KMS-11 (cell line): ENCODE results near the gene CCDC177.

Experiments used
- H2AFZ ChIP-seq: fragments of 200-600 bp; sonication (generic); 2 replicates; pipeline ENCODE4 v1.6.1; 2016; ENCODE audit warnings: antibody characterized with exemption, mixed run types, low read depth
- H3K27ac ChIP-seq: fragments of 200-600 bp; sonication (generic); 2 replicates; pipeline ENCODE4 v1.6.1; 2016; ENCODE audit warnings: mild to moderate bottlenecking, mixed run types
- H3K27me3 ChIP-seq: fragments of 200-600 bp; sonication (generic); 2 replicates; pipeline ENCODE4 v1.6.1; 2017; ENCODE audit warnings: mild to moderate bottlenecking, low read depth, mixed run types, moderate library complexity; ENCODE audit not compliant: insufficient read depth
- H3K36me3 ChIP-seq: fragments of 200-600 bp; sonication (generic); 2 replicates; pipeline ENCODE4 v1.6.1; 2017; ENCODE audit warnings: mild to moderate bottlenecking, mixed run types; ENCODE audit not compliant: insufficient read depth
- H3K4me1 ChIP-seq: fragments of 200-600 bp; sonication (generic); 2 replicates; pipeline ENCODE4 v1.6.1; 2016; ENCODE audit warnings: mild to moderate bottlenecking, low read depth, mixed run types; ENCODE audit not compliant: poor library complexity, severe bottlenecking
- H3K4me2 ChIP-seq: fragments of 200-600 bp; sonication (generic); 2 replicates; pipeline ENCODE4 v1.7.0; 2016; ENCODE audit warnings: mild to moderate bottlenecking, mixed run types
- H3K4me3 ChIP-seq: fragments of 200-600 bp; sonication (generic); IDR thresholded peaks from 2 replicates; pipeline ENCODE4 v1.6.1; 2017; ENCODE audit warnings: low read depth, low read length, mixed read lengths; ENCODE audit not compliant: insufficient read depth
- H3K79me2 ChIP-seq: fragments of 200-600 bp; sonication (generic); 2 replicates; pipeline ENCODE4 v1.6.1; 2016; ENCODE audit warnings: low read depth, mixed run types; ENCODE audit not compliant: insufficient read depth
- H3K9ac ChIP-seq: fragments of 200-600 bp; sonication (generic); 2 replicates; pipeline ENCODE4 v1.6.1; 2016; ENCODE audit warnings: mild to moderate bottlenecking, mixed run types
- H4K20me1 ChIP-seq: fragments of 200-600 bp; sonication (generic); 2 replicates; pipeline ENCODE4 v1.6.1; 2016; ENCODE audit warnings: mild to moderate bottlenecking, mixed run types; ENCODE audit not compliant: insufficient read depth
- TF ChIP-seq, protein P1 (sequence below): fragments of 200-600 bp; sonication (generic); conservative IDR thresholded peaks from 2 replicates; pipeline ENCODE4 v1.6.1; 2017; ENCODE audit warnings: low read depth, mild to moderate bottlenecking, antibody characterized with exemption, low read length, moderate library complexity, mixed read lengths

CCDC177 gene

DNA sequence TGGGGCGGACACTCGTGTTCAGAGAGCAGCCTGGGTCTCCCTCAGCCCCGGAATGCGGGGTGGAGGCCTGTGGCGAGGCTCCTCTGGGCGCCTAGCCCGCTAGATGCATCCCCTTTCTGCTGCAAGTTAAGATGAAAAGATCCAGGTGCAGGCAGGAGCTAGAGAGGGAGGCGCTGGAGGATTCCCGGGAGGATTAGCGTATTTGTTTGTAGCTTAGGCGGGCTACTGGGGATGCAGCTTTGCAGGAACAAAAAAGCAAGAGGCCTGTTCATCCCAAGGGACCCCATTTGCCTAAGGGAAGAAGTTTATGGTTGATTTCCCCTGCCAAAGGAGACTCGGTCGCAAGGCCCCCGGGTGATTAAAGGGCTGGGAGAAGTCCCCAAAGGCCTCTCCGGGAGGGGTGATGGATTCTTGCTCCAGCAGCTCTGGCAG, 824 bp downstream of the CCDC177 start:
- Histone ChIP-seq H3K4me2 (no peak overlapping the region), H3K9ac (no peak overlapping the region), H2AFZ (no peak overlapping the region), H3K27me3 (no peaks in the 10 kb centered on the region), H3K36me3 (no peaks in the 10 kb centered on the region), H3K4me1 (peaks cover 3% of the 10 kb centered on the region), H3K79me2 (no peaks in the 10 kb centered on the region), H4K20me1 (no peaks in the 10 kb centered on the region), H3K27ac (no peak overlapping the region), H3K4me3 (no peak overlapping the region)
- TF ChIP-seq, protein P1, sequence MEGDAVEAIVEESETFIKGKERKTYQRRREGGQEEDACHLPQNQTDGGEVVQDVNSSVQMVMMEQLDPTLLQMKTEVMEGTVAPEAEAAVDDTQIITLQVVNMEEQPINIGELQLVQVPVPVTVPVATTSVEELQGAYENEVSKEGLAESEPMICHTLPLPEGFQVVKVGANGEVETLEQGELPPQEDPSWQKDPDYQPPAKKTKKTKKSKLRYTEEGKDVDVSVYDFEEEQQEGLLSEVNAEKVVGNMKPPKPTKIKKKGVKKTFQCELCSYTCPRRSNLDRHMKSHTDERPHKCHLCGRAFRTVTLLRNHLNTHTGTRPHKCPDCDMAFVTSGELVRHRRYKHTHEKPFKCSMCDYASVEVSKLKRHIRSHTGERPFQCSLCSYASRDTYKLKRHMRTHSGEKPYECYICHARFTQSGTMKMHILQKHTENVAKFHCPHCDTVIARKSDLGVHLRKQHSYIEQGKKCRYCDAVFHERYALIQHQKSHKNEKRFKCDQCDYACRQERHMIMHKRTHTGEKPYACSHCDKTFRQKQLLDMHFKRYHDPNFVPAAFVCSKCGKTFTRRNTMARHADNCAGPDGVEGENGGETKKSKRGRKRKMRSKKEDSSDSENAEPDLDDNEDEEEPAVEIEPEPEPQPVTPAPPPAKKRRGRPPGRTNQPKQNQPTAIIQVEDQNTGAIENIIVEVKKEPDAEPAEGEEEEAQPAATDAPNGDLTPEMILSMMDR, result no peak

DNA sequence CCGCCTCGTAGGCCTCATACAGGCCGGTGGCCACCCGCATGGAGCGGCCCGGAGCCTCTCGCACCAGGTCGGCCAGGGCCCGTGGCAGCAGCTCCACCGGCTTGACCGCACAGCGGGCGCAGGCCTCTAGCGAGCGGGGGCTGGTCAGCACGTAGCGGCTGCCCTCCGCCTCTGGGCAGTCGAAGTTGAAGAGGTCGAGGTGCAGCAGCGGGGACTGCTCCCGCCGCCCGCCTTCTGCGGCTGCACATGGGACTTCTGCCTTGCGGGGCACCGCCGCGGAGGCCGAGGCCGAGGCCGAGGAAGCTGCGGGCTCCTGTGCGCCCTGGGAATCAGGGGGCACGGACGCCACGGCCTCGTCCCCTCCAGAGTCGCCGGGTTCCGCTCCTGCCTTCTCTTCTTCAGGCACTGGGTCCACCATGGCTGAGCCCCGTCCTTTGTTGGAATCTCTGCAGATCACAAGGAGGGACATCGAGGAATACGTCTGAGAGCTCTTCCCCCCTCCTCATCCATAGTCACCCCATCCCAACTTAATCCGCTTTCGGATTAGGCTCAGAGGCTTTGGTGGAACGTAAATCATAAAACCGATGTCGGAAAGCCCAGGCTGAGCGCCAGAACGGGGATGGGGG, 1.4 kb downstream of the CCDC177 start:
- H3K4me3 ChIP-seq, result no peak overlapping the region

DNA sequence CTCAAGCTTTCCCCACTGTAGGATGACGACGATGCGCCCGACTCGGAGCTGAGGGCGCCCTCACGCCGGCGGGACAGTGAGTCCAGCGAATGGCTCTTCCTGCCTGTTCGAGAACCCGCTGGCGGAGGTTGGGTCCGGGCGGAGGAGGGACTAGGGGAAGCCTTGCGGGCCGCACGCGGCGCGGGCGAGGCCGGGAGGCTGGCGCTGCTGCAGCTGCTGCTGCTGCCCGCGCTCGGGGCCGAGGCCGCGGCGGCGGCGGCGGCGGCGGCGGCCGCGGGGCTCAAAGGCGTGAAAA, 1.9 kb downstream of the CCDC177 start:
- Histone ChIP-seq H3K36me3 (no peaks in the 10 kb centered on the region), H3K4me2 (no peak overlapping the region), H2AFZ (no peak overlapping the region), H3K4me3 (no peak overlapping the region), H3K27me3 (no peaks in the 10 kb centered on the region), H3K79me2 (no peaks in the 10 kb centered on the region), H3K27ac (no peak overlapping the region), H3K4me1 (peaks cover 3% of the 10 kb centered on the region), H3K9ac (no peak overlapping the region), H4K20me1 (no peaks in the 10 kb centered on the region)
- TF ChIP-seq, protein P1, result no peak

More for the DNA sequence above, 1.4 kb downstream of the CCDC177 start:
- Histone ChIP-seq H3K36me3 (no peaks in the 10 kb centered on the region), H3K27me3 (no peaks in the 10 kb centered on the region), H2AFZ (no peak overlapping the region), H4K20me1 (no peaks in the 10 kb centered on the region), H3K9ac (no peak overlapping the region), H3K4me2 (no peak overlapping the region), H3K79me2 (no peaks in the 10 kb centered on the region), H3K4me1 (peaks cover 3% of the 10 kb centered on the region), H3K27ac (no peak overlapping the region)
- TF ChIP-seq, protein P1, result no peak

DNA sequence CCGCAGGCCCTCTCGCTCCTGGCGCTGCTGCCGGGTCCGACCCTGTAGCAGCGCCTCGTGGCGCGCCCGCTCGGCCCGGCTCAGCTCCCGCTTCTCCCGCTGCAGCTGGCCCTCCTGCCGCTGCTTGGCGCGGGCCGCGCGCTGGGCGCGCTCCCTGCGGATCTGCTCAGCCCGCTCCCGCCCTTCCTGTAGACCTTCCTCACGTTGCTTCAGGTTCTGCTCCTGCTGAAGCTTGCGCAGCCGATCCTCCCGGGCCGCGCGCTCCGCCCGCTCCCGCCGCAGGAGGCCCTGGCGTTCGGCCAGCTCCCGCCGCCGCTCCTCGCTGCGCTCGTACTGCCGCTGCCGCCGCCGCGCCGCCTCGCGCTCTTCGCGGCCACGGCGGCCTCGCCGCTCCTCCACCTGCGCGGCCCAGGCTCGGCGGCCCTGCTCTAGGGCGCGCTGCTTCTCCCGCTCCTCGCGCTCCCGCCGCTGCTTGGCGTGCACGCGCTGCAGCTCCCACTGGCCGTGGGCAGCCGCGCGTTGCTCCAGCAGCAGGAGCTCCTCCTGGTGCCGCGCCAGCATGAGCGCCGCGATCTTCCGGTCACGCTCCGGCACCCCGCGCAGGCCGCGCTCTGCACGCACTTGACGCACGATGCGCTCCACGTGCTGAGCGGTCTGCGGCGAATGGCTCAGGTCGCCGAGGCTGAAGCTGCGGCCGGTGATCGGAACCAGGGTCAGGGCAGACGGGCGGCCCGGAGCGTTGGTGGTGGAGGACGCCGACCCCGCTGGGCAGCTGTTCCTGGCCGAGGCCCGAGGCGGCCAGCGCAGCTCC, 2.4 kb downstream of the CCDC177 start:
- no peak overlapping the region for H3K9ac ChIP-seq
- no peaks in the 10 kb centered on the region for H3K79me2 ChIP-seq
- no peak overlapping the region for H3K27ac ChIP-seq
- no peaks in the 10 kb centered on the region for H3K27me3 ChIP-seq
- H2AFZ ChIP-seq, result no peak overlapping the region
- H3K36me3 ChIP-seq, result no peaks in the 10 kb centered on the region
- TF ChIP-seq, protein P1, result no peak
- peaks cover 3% of the 10 kb centered on the region for H3K4me1 ChIP-seq
- H3K4me2 ChIP-seq, result no peak overlapping the region
- no peak overlapping the region for H3K4me3 ChIP-seq
- H4K20me1 ChIP-seq, result no peaks in the 10 kb centered on the region
